HL-60 (cell line): ENCODE data around the gene DEFB119.

Source experiments
- DNase-seq, 2 experiments: peaks; one replicate each; pipeline ENCODE4 v3.0.0-alpha.2; 2010 to 2020; ENCODE audit warnings: low read depth in 1 of 2, low spot score in 1 of 2
- H3K27ac ChIP-seq: fragments of 250-450 bp; sonication (Bioruptor Pico); replicated peaks from 2 replicates; pipeline ENCODE4 v1.5.1; 2020; ENCODE audit warnings: mild to moderate bottlenecking, moderate library complexity
- H3K27me3 ChIP-seq: fragments of 250-450 bp; sonication (Bioruptor Pico); 2 replicates; pipeline ENCODE4 v1.5.1; 2021; ENCODE audit warnings: mild to moderate bottlenecking, moderate library complexity; ENCODE audit not compliant: insufficient read depth, poor library complexity, severe bottlenecking
- H3K4me3 ChIP-seq: replicated peaks from 2 replicates; pipeline ENCODE4 v1.5.1; 2011; ENCODE audit warnings: mild to moderate bottlenecking, control low read depth, low read length; ENCODE audit not compliant: insufficient read depth
- CTCF ChIP-seq: IDR thresholded peaks from one replicate; pipeline ENCODE4 v1.5.1; 2011; ENCODE audit warnings: low read length, control low read depth, inconsistent platforms; ENCODE audit not compliant: insufficient read depth
- GABPA ChIP-seq: IDR thresholded peaks from 2 replicates; pipeline ENCODE4 v1.6.1; 2012; ENCODE audit warnings: low read depth
- POLR2AphosphoS5 ChIP-seq: IDR thresholded peaks from 2 replicates; pipeline ENCODE4 v1.6.1; 2012; ENCODE audit warnings: low read depth
- REST ChIP-seq: IDR thresholded peaks from 2 replicates; pipeline ENCODE4 v1.6.1; 2012; ENCODE audit warnings: low read depth; ENCODE audit not compliant: insufficient replicate concordance
- SPI1 ChIP-seq: IDR thresholded peaks from 2 replicates; pipeline ENCODE4 v1.6.1; 2012; ENCODE audit warnings: low read depth, mild to moderate bottlenecking, borderline replicate concordance

Gene DEFB119

GRCh38 chr20:31330893-31331292 lies 59.5 kb downstream of the DEFB119 start:
- no peak for DNase-seq
- H3K27me3 ChIP-seq = no peaks in the 10 kb centered on the region
- H3K4me3 ChIP-seq = no peak overlapping the region
- no peak for TF ChIP-seq GABPA
- TF ChIP-seq REST = no peak
- no peak for TF ChIP-seq CTCF
- TF ChIP-seq POLR2AphosphoS5 = no peak
- no peak for TF ChIP-seq SPI1
- H3K27ac ChIP-seq = no peak overlapping the region
